ENCODE measurements around the gene LSAMP. TPM values are rescaled to one million over a fixed set of nuclear protein-coding genes. Genes with fewer than 3 reads are reported as not detected.

LSAMP gene
- total and polyA plus RNA-seq, 2 donors (not counting 1 experiment from before 2014, with no cell fraction given), result not detected

DNA sequence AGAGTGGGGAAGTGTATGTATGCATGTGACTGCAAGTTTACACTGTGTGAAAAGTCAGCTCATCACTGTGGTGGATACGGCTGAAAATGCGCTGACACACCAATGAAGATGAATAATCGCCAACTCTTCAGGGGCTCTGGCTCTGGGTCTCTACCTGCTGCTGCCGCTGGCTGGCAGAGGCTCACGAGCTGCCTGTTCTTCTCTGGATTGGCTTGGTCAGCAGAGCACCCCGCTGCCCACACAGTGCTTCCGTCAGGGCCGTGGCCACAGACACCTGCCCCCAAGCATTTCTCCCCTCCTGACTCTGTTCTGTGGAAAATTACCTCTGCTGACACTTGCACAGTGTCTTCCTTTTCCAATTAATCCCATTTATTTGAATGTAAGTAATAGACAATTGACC, 606.5 kb downstream of the LSAMP start:
- WGBS (ENCODE audit: insufficient coverage), result 95% methylated on average over 6 of the region's 8 CpGs

DNA sequence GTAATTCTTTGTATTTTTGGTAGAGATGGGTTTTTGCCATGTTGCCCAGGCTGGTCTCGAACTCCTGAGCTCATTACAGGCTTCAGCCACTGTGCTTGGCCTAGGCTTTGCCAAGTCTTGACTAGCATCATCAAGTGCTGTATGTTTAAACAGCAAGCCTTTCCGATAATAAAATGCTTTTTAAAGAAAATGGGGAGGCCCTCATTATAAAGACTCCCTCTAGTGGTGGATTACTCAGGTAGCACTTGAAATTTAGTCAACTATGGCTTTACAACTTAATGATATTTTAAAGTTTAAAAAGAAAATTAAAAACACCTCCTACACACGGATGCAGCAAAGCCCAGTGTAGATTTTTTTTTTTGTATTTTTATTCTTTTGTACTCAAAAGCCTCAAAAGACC, 608.3 kb downstream of the LSAMP start:
- intact Hi-C loops (cut with micrococcal nuclease), result no loop called here
- Histone ChIP-seq H3K4me1 (ENCODE audit: control insufficient read depth in 2 of 2, insufficient read depth in 2 of 2, low read length in 2 of 2) (no peaks in the 10 kb centered on the region), H2AFZ (ENCODE audit: insufficient read depth, low read depth, low read length, poor library complexity, severe bottlenecking) (no peak overlapping the region), H3K36me3 (replicated peaks in 1 of 2; ENCODE audit: control extremely low read depth in 1 of 2, control insufficient read depth in 1 of 2, extremely low read depth in 1 of 2, insufficient read depth in 2 of 2, low read length in 1 of 2) (no peaks in the 10 kb centered on the region), H3K79me2 (ENCODE audit: control insufficient read depth, insufficient read depth, low read length) (no peaks in the 10 kb centered on the region), H3K27ac (ENCODE audit: low read length in 2 of 2) (no peak overlapping the region), H3K27me3 (replicated peaks in 1 of 4; ENCODE audit: control extremely low read depth in 1 of 4, control insufficient read depth in 3 of 4, insufficient read depth in 4 of 4, low read length in 3 of 4) (peaks cover 0 to 4% (median 0%) of the 10 kb centered on the region in 4 experiments), H3K9me3 (ENCODE audit: control extremely low read depth in 1 of 3, control insufficient read depth in 2 of 3, insufficient read depth in 1 of 3, low read length in 2 of 3) (no peaks in the 10 kb centered on the region), H3K9ac (ENCODE audit: low read length) (no peak overlapping the region), H3K4me2 (replicated peaks; ENCODE audit: low read depth, low read length, poor library complexity, severe bottlenecking) (no peak overlapping the region), H3K4me3 (ENCODE audit: control extremely low read depth in 1 of 5, extremely low read depth in 1 of 5, insufficient read depth in 1 of 5, low read depth in 2 of 5, low read length in 4 of 5) (no peak overlapping the region), H4K20me1 (ENCODE audit: control insufficient read depth, insufficient read depth, low read length, poor library complexity, severe bottlenecking) (no peaks in the 10 kb centered on the region)
- H3K4me1 Mint-ChIP-seq, result no peaks in the 10 kb centered on the region
- ATAC-seq (ENCODE audit: low read depth) (no peak), DNase-seq (peak; percentile 13)
- ChIA-PET CTCF (interaction anchor here (1.0 to 3.4 kb wide), 8 partner anchors 12 to 28 kb away, joined by 3 to 17 read pairs (median 6); no protein-coding TSS in a partner anchor), POLR2A (no interaction called here)
- H3K4me3 Mint-ChIP-seq, result no peak overlapping the region
- 88% methylated on average over 1 of the region's 3 CpGs for WGBS (ENCODE audit: insufficient coverage)
- no peaks in the 10 kb centered on the region for H3K9me3 Mint-ChIP-seq (ENCODE audit: insufficient read depth)
- H3K27me3 Mint-ChIP-seq, result peaks cover 3% of the 10 kb centered on the region
- TF ChIP-seq, protein P1, sequence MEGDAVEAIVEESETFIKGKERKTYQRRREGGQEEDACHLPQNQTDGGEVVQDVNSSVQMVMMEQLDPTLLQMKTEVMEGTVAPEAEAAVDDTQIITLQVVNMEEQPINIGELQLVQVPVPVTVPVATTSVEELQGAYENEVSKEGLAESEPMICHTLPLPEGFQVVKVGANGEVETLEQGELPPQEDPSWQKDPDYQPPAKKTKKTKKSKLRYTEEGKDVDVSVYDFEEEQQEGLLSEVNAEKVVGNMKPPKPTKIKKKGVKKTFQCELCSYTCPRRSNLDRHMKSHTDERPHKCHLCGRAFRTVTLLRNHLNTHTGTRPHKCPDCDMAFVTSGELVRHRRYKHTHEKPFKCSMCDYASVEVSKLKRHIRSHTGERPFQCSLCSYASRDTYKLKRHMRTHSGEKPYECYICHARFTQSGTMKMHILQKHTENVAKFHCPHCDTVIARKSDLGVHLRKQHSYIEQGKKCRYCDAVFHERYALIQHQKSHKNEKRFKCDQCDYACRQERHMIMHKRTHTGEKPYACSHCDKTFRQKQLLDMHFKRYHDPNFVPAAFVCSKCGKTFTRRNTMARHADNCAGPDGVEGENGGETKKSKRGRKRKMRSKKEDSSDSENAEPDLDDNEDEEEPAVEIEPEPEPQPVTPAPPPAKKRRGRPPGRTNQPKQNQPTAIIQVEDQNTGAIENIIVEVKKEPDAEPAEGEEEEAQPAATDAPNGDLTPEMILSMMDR (IDR thresholded peaks at IDR 0.05), result peak; percentile 70
- no peak for TF ChIP-seq EZH2 (IDR thresholded peaks at IDR 0.05; ENCODE audit: borderline replicate concordance, insufficient read depth, low read depth, low read length, poor library complexity, severe bottlenecking)
- H3K27ac Mint-ChIP-seq, result no peak overlapping the region

More for the DNA sequence above, 606.5 kb downstream of the LSAMP start:
- TF ChIP-seq, protein P1 (IDR thresholded peaks at IDR 0.05), result no peak
- no peak for TF ChIP-seq EZH2 (IDR thresholded peaks at IDR 0.05; ENCODE audit: borderline replicate concordance, insufficient read depth, low read depth, low read length, poor library complexity, severe bottlenecking)
- Histone ChIP-seq H3K27ac (ENCODE audit: low read length in 2 of 2) (no peak overlapping the region), H3K4me2 (replicated peaks; ENCODE audit: low read depth, low read length, poor library complexity, severe bottlenecking) (no peak overlapping the region), H2AFZ (ENCODE audit: insufficient read depth, low read depth, low read length, poor library complexity, severe bottlenecking) (no peak overlapping the region), H3K79me2 (ENCODE audit: control insufficient read depth, insufficient read depth, low read length) (no peaks in the 10 kb centered on the region), H3K9me3 (ENCODE audit: control extremely low read depth in 1 of 3, control insufficient read depth in 2 of 3, insufficient read depth in 1 of 3, low read length in 2 of 3) (no peaks in the 10 kb centered on the region), H3K4me3 (ENCODE audit: control extremely low read depth in 1 of 5, extremely low read depth in 1 of 5, insufficient read depth in 1 of 5, low read depth in 2 of 5, low read length in 4 of 5) (no peak overlapping the region), H4K20me1 (ENCODE audit: control insufficient read depth, insufficient read depth, low read length, poor library complexity, severe bottlenecking) (no peaks in the 10 kb centered on the region), H3K4me1 (ENCODE audit: control insufficient read depth in 2 of 2, insufficient read depth in 2 of 2, low read length in 2 of 2) (no peaks in the 10 kb centered on the region), H3K9ac (ENCODE audit: low read length) (no peak overlapping the region), H3K27me3 (replicated peaks in 1 of 4; ENCODE audit: control extremely low read depth in 1 of 4, control insufficient read depth in 3 of 4, insufficient read depth in 4 of 4, low read length in 3 of 4) (peaks cover 0 to 4% (median 0%) of the 10 kb centered on the region in 4 experiments), H3K36me3 (replicated peaks in 1 of 2; ENCODE audit: control extremely low read depth in 1 of 2, control insufficient read depth in 1 of 2, extremely low read depth in 1 of 2, insufficient read depth in 2 of 2, low read length in 1 of 2) (no peaks in the 10 kb centered on the region)
- peaks cover 3% of the 10 kb centered on the region for H3K27me3 Mint-ChIP-seq
- intact Hi-C loops (cut with micrococcal nuclease), result no loop called here
- no peaks in the 10 kb centered on the region for H3K9me3 Mint-ChIP-seq (ENCODE audit: insufficient read depth)
- ChIA-PET POLR2A (no interaction called here), CTCF (no interaction called here)
- H3K4me3 Mint-ChIP-seq, result no peak overlapping the region
- no peak for DNase-seq
- ATAC-seq (ENCODE audit: low read depth), result no peak
- no peak overlapping the region for H3K27ac Mint-ChIP-seq
- H3K4me1 Mint-ChIP-seq, result no peaks in the 10 kb centered on the region
